HepG2 (cell line): ENCODE results near the gene PLAGL2. TPM values are rescaled to one million over a fixed set of nuclear protein-coding genes. Genes with fewer than 3 reads are reported as not detected.

Experiments
- ATF6 ChIP-seq: sonication (generic); formaldehyde crosslinking; conservative IDR thresholded peaks from 2 replicates; pipeline ENCODE4 v1.4.0; 2020; ENCODE audit warnings: missing genetic modification reagents
- HES4 ChIP-seq: sonication (generic); formaldehyde crosslinking; IDR thresholded peaks from 2 replicates; pipeline ENCODE4 v1.9.0; 2021; ENCODE audit warnings: mild to moderate bottlenecking, missing genetic modification reagents, borderline replicate concordance
- MTF2 ChIP-seq: sonication (generic); formaldehyde crosslinking; IDR thresholded peaks from 2 replicates; pipeline ENCODE4 v1.5.0; 2020; ENCODE audit warnings: missing genetic modification reagents, borderline replicate concordance
- NFKB2 ChIP-seq: sonication (generic); formaldehyde crosslinking; IDR thresholded peaks from 2 replicates; pipeline ENCODE4 v1.4.0; 2020; ENCODE audit warnings: missing genetic modification reagents, borderline replicate concordance
- PHF20 ChIP-seq: sonication (generic); formaldehyde crosslinking; IDR thresholded peaks from 2 replicates; pipeline ENCODE4 v1.5.0; 2020; ENCODE audit warnings: mild to moderate bottlenecking, missing genetic modification reagents
- REXO4 ChIP-seq: sonication (generic); formaldehyde crosslinking; IDR thresholded peaks from 2 replicates; pipeline ENCODE4 v1.8.0; 2022; ENCODE audit warnings: missing genetic modification reagents, mild to moderate bottlenecking, borderline replicate concordance
- SP4 ChIP-seq: sonication (generic); formaldehyde crosslinking; IDR thresholded peaks from 2 replicates; pipeline ENCODE4 v1.8.1; 2023; ENCODE audit warnings: mild to moderate bottlenecking, missing genetic modification reagents
- TERF1 ChIP-seq: sonication (generic); formaldehyde crosslinking; IDR thresholded peaks from 2 replicates; pipeline ENCODE4 v1.8.0; 2022; ENCODE audit warnings: mild to moderate bottlenecking, missing genetic modification reagents, moderate library complexity
- ZMAT3 ChIP-seq: sonication (generic); formaldehyde crosslinking; conservative IDR thresholded peaks from 2 replicates; pipeline ENCODE4 v1.7.0; 2021; ENCODE audit warnings: missing genetic modification reagents
- ZNF121 ChIP-seq: sonication (generic); formaldehyde crosslinking; IDR thresholded peaks from 2 replicates; pipeline ENCODE4 v1.5.0; 2020; ENCODE audit warnings: mild to moderate bottlenecking, missing genetic modification reagents
- ZNF234 ChIP-seq: sonication (generic); formaldehyde crosslinking; conservative IDR thresholded peaks from 2 replicates; pipeline ENCODE4 v1.5.1; 2020; ENCODE audit warnings: mild to moderate bottlenecking, missing genetic modification reagents
- ZNF331 ChIP-seq: sonication (generic); formaldehyde crosslinking; IDR thresholded peaks from 2 replicates; pipeline ENCODE4 v1.4.0; 2020; ENCODE audit warnings: missing genetic modification reagents
- ZNF33A ChIP-seq: sonication (generic); formaldehyde crosslinking; IDR thresholded peaks from 2 replicates; pipeline ENCODE4 v1.5.1; 2020; ENCODE audit warnings: missing genetic modification reagents, mild to moderate bottlenecking, moderate library complexity, borderline replicate concordance
- ZNF562 ChIP-seq: sonication (generic); formaldehyde crosslinking; IDR thresholded peaks from 2 replicates; pipeline ENCODE4 v1.8.0; 2022; ENCODE audit warnings: missing genetic modification reagents, borderline replicate concordance
- ZNF607 ChIP-seq: sonication (generic); formaldehyde crosslinking; IDR thresholded peaks from 2 replicates; pipeline ENCODE4 v1.5.1; 2020; ENCODE audit warnings: missing genetic modification reagents, mild to moderate bottlenecking, borderline replicate concordance
- ZSCAN25 ChIP-seq: sonication (generic); formaldehyde crosslinking; IDR thresholded peaks from 2 replicates; pipeline ENCODE4 v1.8.0; 2022; ENCODE audit warnings: mild to moderate bottlenecking, missing genetic modification reagents
- polyA plus RNA-seq, 8 experiments: library from polyadenylated mRNA; depleted of rRNA in 3 of 8; stranded (reverse) in 7 of 8; unstranded in 1 of 8; fragments of >200 nt; fragmentation: Illumina TruSeq in 4 of 8; extraction: Trizol in 4 of 8; gene quantifications; 2 replicates each; pipeline versions ENCODE4 v1.2.1 to v1.2.3, GENCODE V29; 2011 to 2016; ENCODE audit warnings: low read depth in 4 of 8, missing spikeins in 1 of 8, mixed read lengths in 1 of 8; ENCODE audit not compliant: insufficient read depth in 1 of 8
- total RNA-seq, 5 experiments: library from RNA; depleted of rRNA; stranded (reverse); fragments of >200 nt; fragmentation: Illumina TruSeq; extraction: Trizol; gene quantifications; 2 replicates each; pipeline ENCODE4 v1.2.3, GENCODE V29; 2016; ENCODE audit warnings: low read depth in 1 of 5
- TF ChIP-seq, protein P1 (sequence below): sonication (generic); formaldehyde crosslinking; IDR thresholded peaks from 2 replicates; pipeline ENCODE4 v1.4.0; 2020; ENCODE audit warnings: low read depth, missing genetic modification reagents
- TF ChIP-seq, protein P2 (sequence below): sonication (generic); formaldehyde crosslinking; IDR thresholded peaks from 2 replicates; pipeline ENCODE4 v1.8.1; 2023; ENCODE audit warnings: mild to moderate bottlenecking, moderate library complexity, missing genetic modification reagents
- TF ChIP-seq, protein P3 (sequence below): sonication (generic); formaldehyde crosslinking; IDR thresholded peaks from 2 replicates; pipeline ENCODE4 v1.9.0; 2021; ENCODE audit warnings: missing genetic modification reagents, borderline replicate concordance

The PLAGL2 gene
- total and polyA plus RNA-seq, 2 of the 13 experiments (the other 11 are each of a cell fraction or from before 2014, with no cell fraction given) = 15.2 to 15.3 TPM

DNA sequence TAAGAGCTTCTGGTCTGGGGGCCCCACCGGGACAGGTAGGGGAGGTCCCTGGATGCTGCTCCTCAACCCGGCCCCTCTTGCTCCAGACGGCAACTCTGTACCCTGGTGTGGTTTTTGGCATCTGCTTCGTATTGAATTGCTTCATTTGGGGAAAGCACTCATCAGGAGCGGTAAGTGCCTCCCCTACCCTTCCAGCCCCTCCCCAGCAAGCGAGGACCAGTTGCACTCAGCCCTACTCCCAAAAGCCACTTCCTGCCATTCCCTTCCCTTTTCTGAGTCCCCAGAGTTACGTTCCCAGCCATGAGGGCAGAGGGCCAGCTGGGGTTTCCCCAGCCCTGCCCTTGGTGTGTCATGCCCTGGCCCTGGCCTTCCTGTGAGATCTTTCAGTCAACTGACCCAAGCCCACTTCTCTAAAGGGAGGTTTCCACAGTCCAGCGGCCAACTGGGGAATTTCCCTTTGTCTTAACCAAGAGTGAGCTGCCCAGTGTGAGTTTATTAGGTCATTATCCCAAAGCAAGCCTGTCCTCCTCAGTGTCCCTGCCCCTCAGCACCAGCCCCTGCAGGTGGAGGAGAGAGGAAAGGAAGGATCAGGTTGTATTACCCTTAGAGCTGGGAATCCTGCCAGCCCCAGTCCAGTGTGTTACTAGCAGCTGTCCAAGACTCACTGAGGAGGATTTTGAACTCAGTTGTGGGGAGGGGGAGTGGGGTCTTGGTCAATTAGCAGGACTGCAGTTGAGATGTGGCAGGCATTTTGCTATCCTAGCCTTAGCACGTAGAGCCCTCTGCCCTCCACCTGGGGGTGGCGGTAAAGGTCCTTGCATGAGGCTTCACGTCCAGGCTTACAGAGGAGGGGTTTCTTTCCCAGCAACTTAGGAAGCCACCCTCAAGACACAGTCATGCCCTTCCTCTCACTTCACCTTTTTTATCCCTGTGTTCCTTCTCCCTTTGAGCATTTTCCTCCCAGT is 52.2 kb downstream of the PLAGL2 start (continued):
- TF ChIP-seq, protein P1, sequence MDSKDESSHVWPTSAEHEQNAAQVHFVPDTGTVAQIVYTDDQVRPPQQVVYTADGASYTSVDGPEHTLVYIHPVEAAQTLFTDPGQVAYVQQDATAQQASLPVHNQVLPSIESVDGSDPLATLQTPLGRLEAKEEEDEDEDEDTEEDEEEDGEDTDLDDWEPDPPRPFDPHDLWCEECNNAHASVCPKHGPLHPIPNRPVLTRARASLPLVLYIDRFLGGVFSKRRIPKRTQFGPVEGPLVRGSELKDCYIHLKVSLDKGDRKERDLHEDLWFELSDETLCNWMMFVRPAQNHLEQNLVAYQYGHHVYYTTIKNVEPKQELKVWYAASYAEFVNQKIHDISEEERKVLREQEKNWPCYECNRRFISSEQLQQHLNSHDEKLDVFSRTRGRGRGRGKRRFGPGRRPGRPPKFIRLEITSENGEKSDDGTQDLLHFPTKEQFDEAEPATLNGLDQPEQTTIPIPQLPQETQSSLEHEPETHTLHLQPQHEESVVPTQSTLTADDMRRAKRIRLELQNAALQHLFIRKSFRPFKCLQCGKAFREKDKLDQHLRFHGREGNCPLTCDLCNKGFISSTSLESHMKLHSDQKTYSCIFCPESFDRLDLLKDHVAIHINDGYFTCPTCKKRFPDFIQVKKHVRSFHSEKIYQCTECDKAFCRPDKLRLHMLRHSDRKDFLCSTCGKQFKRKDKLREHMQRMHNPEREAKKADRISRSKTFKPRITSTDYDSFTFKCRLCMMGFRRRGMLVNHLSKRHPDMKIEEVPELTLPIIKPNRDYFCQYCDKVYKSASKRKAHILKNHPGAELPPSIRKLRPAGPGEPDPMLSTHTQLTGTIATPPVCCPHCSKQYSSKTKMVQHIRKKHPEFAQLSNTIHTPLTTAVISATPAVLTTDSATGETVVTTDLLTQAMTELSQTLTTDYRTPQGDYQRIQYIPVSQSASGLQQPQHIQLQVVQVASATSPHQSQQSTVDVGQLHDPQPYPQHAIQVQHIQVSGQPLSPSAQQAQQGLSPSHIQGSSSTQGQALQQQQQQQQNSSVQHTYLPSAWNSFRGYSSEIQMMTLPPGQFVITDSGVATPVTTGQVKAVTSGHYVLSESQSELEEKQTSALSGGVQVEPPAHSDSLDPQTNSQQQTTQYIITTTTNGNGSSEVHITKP (CRISPR knock-in tag) = no peak
- TF ChIP-seq ZNF121 (CRISPR knock-in tag) = no peak
- peak; percentile 10; the same call in 1 of the 2 replicates for TF ChIP-seq ZSCAN25 (CRISPR knock-in tag)
- TF ChIP-seq PHF20 (CRISPR knock-in tag) = no peak
- no peak for TF ChIP-seq SP4 (CRISPR knock-in tag)
- TF ChIP-seq ATF6 (CRISPR knock-in tag) = no peak
- no peak; the same call in 1 of the 2 replicates for TF ChIP-seq ZMAT3 (CRISPR knock-in tag)
- TF ChIP-seq ZNF331 = no peak
- TF ChIP-seq, protein P2, sequence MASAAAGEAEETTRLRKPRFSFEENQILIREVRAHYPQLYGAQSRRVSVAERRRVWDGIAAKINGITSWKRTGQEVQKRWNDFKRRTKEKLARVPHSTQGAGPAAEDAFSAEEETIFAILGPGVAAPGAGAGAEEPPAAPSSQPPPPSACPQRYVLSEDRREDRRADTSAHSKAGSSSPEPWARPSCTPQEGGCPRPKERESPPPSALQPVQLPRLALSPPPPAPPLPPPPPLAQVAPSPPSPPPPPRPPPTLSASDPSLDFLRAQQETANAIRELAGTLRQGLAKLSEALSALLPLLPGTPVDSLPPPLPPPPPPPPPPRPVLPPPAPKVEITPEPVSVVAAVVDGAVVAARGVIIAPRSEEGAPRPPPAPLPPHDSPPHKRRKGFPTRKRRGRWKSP = no peak
- 0 out of 2 replicates have a peak, but pooled peaks have one; percentile 18 for TF ChIP-seq ZNF607 (CRISPR knock-in tag)
- no peak for TF ChIP-seq ZNF33A
- TF ChIP-seq ZNF562 = no peak
- TF ChIP-seq NFKB2 = 0 out of 2 replicates have a peak, but pooled peaks have one; percentile 25
- TF ChIP-seq TERF1 (CRISPR knock-in tag) = 0 out of 2 replicates have a peak, but pooled peaks have one; percentile 67
- TF ChIP-seq, protein P3, sequence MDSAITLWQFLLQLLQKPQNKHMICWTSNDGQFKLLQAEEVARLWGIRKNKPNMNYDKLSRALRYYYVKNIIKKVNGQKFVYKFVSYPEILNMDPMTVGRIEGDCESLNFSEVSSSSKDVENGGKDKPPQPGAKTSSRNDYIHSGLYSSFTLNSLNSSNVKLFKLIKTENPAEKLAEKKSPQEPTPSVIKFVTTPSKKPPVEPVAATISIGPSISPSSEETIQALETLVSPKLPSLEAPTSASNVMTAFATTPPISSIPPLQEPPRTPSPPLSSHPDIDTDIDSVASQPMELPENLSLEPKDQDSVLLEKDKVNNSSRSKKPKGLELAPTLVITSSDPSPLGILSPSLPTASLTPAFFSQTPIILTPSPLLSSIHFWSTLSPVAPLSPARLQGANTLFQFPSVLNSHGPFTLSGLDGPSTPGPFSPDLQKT = no peak
- TF ChIP-seq REXO4 (CRISPR knock-in tag) = no peak
- no peak for TF ChIP-seq MTF2 (CRISPR knock-in tag)
- no peak for TF ChIP-seq ZNF234 (CRISPR knock-in tag)
- TF ChIP-seq HES4 (CRISPR knock-in tag) = no peak; the same call in 1 of the 2 replicates
